Osteocyte (in vitro differentiated cells): Measurements from ENCODE around the gene WNT9A. TPM values are rescaled to one million over a fixed set of nuclear protein-coding genes. Genes with fewer than 3 reads are reported as not detected.

Source experiments
- DNase-seq: peaks from one replicate; pipeline ENCODE4 v3.0.0; 2021; ENCODE audit warnings: mixed read lengths; ENCODE audit not compliant: unreplicated experiment; ENCODE audit errors: extremely low spot score
- H3K27ac Mint-ChIP-seq: one replicate; pipeline ENCODE4 v1.8.0; 2021; ENCODE audit warnings: mild to moderate bottlenecking, mixed read lengths; ENCODE audit not compliant: unreplicated experiment
- H3K27me3 Mint-ChIP-seq: one replicate; pipeline ENCODE4 v1.8.0; 2021; ENCODE audit warnings: mixed read lengths; ENCODE audit not compliant: unreplicated experiment
- H3K36me3 Mint-ChIP-seq: one replicate; pipeline ENCODE4 v1.8.0; 2021; ENCODE audit warnings: mixed read lengths; ENCODE audit not compliant: unreplicated experiment
- H3K4me1 Mint-ChIP-seq: one replicate; pipeline ENCODE4 v1.8.0; 2021; ENCODE audit warnings: mixed read lengths; ENCODE audit not compliant: unreplicated experiment
- H3K4me3 Mint-ChIP-seq: one replicate; pipeline ENCODE4 v1.8.0; 2021; ENCODE audit warnings: mild to moderate bottlenecking, moderate library complexity, mixed read lengths; ENCODE audit not compliant: unreplicated experiment
- H3K9me3 Mint-ChIP-seq: one replicate; pipeline ENCODE4 v1.8.0; 2021; ENCODE audit warnings: mixed read lengths; ENCODE audit not compliant: unreplicated experiment
- total RNA-seq: library from RNA; stranded (reverse); gene quantifications from 2 replicates; pipeline ENCODE4 v1.2.1, GENCODE V29; 2021
- TF ChIP-seq, protein P1 (sequence below): fragments of 200-600 bp; sonication (generic); IDR thresholded peaks from 2 replicates; pipeline ENCODE4 v1.5.0; 2021; ENCODE audit warnings: antibody characterized with exemption, mild to moderate bottlenecking, moderate library complexity

Gene WNT9A
- total RNA-seq, 1 donor from 2014 or later = 4.9 TPM

DNA sequence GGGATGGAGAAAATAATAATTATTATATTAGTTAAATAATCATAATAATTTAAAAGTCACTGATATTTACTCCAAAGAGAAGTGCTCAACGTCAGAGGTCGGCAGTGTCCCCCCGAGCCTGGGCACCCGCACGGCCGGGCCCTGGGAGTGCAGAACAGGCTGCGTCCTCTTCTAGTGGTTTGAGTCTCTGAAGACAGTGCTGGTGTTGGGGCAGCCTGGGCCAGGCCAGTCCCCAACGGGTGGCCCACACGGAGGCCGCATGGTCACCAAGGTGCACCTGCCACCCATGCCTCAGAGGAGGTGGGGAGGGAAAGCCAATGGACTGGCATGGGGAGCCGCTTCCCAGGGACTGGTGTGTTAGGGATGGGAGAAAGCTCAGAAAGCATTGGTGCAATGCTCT, 27.3 kb downstream of the WNT9A start:
- H3K4me1 Mint-ChIP-seq = peaks cover 7% of the 10 kb centered on the region
- TF ChIP-seq, protein P1, sequence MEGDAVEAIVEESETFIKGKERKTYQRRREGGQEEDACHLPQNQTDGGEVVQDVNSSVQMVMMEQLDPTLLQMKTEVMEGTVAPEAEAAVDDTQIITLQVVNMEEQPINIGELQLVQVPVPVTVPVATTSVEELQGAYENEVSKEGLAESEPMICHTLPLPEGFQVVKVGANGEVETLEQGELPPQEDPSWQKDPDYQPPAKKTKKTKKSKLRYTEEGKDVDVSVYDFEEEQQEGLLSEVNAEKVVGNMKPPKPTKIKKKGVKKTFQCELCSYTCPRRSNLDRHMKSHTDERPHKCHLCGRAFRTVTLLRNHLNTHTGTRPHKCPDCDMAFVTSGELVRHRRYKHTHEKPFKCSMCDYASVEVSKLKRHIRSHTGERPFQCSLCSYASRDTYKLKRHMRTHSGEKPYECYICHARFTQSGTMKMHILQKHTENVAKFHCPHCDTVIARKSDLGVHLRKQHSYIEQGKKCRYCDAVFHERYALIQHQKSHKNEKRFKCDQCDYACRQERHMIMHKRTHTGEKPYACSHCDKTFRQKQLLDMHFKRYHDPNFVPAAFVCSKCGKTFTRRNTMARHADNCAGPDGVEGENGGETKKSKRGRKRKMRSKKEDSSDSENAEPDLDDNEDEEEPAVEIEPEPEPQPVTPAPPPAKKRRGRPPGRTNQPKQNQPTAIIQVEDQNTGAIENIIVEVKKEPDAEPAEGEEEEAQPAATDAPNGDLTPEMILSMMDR = no peak
- H3K4me3 Mint-ChIP-seq = no peak overlapping the region
- no peaks in the 10 kb centered on the region for H3K9me3 Mint-ChIP-seq
- no peaks in the 10 kb centered on the region for H3K27me3 Mint-ChIP-seq
- H3K27ac Mint-ChIP-seq = no peak overlapping the region
- H3K36me3 Mint-ChIP-seq = no peaks in the 10 kb centered on the region
- DNase-seq = no peak

DNA sequence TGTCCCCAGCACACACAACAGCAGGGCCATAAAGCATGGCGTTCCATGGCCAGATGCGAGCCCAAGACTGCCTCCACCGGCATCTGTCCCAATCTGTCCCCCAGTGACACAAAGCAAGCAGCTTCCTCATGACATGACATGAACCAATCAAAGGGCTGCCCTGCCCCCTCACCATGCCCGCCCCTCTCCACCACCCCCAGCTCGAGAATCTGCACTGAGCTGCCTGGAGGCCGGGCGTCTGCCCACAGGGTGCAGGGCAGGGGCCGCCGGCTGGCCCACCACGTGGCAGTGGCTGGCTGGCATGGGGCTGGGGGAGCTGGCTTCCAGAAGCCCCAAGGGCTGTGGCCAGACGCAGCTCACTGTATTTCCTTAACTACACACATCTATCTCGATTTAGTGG, 27.8 kb downstream of the WNT9A start:
- no peaks in the 10 kb centered on the region for H3K27me3 Mint-ChIP-seq
- no peak for DNase-seq
- no peaks in the 10 kb centered on the region for H3K36me3 Mint-ChIP-seq
- no peaks in the 10 kb centered on the region for H3K9me3 Mint-ChIP-seq
- H3K27ac Mint-ChIP-seq = no peak overlapping the region
- no peak overlapping the region for H3K4me3 Mint-ChIP-seq
- peaks cover 9% of the 10 kb centered on the region for H3K4me1 Mint-ChIP-seq
- TF ChIP-seq, protein P1 = no peak

DNA sequence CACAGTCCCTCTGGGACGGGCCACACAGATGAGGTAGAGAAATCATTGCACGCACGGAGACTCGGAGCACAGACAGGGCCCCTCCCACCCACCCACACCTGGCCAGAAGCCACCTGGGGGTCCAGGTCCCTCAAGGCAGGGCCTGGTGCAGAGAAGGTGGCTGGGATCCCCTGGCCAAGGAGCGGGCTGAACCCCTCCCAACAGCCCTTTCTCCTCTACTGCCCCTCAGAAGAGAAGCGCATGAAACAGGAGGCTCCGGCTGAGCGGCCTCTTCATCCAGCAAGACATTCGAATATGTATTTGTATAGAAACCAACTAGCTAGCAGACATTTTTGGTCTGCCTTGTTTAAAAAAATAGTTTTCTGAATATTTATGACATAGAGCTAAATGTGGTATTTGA, 29.0 kb downstream of the WNT9A start:
- Mint-ChIP-seq H3K36me3 (no peaks in the 10 kb centered on the region), H3K27me3 (no peaks in the 10 kb centered on the region), H3K9me3 (no peaks in the 10 kb centered on the region), H3K4me1 (peaks cover 17% of the 10 kb centered on the region), H3K27ac (no peak overlapping the region), H3K4me3 (no peak overlapping the region)
- TF ChIP-seq, protein P1 = no peak
- no peak for DNase-seq

DNA sequence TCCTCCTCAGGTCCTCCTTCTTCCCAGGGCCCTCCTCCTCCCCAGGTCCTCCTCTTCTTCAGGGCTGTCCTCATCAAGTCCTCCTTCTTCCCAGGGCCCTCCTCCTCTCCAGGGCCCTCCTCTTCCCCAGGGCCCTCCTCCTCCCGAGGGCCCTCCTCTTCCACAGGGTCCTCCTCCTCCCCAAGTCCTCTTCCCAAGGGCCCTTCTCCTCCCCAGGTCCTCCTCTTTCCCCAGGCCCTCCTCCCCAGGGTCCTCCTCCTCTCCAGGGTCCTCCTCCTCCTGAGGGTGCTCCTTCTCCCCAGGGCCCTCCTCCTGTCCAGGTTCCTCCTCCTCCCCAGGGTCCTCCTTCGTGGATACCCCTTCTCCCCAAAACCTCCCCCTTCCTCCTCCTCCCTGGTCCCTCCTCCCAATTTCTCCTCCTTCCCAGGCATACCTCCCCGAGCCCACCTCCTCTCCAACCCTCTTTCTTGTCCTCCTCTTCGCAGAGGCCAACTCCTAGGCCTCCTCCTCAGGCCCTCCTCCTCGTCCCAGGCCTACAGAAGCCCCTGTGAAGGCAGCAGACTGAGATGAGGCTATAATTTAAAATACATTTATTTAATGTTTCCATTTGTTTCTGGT, 29.5 kb downstream of the WNT9A start:
- no peak overlapping the region for H3K27ac Mint-ChIP-seq
- peaks cover 20% of the 10 kb centered on the region for H3K4me1 Mint-ChIP-seq

DNA sequence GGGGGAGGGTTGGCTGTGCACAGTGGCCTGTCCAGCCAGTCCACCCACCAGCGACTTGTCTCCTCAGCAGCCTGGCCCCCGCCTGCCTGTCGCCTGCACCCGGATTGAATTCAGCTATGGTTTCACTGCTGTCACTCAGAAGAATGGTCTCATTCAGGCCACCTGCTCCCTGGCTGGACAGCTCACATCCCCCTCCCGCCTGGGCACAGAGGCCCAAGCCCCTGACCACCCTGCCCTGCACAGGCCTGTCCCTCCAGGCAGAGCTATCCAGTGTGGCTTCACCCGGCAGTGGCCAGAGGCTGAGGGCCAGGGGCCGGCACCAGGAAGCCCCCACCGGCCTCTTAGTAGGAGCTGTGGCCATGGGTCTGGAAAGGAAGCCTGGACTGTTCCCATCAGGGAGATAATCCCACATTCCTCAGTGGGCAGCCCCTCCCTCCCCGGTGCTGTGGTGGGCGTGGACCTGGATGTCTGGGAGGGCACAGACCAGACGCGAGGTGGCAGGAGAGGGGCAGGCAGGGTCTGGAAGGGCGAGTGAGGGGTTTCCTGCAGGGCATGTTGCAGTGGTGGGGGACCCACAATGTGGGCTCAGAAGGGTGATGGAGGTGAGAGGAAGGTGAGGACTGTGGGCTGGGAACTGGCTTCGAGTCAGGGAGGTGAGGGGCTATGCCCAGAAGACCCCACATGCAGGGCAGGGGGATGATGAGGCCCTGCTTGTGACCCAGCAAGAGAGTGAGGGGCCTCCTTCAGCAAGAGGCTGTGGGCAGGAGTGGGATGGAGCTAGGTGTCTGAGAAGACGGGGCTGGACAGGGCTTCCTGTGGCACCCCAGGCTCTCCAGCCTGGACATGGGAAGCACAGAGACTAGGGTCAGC, 30.4 kb downstream of the WNT9A start:
- H3K9me3 Mint-ChIP-seq = no peaks in the 10 kb centered on the region
- H3K4me3 Mint-ChIP-seq = no peak overlapping the region
- no peak for DNase-seq
- H3K27me3 Mint-ChIP-seq = peaks cover 6% of the 10 kb centered on the region
- H3K4me1 Mint-ChIP-seq = peaks cover 29% of the 10 kb centered on the region
- H3K36me3 Mint-ChIP-seq = no peaks in the 10 kb centered on the region
- TF ChIP-seq, protein P1 = no peak
- H3K27ac Mint-ChIP-seq = no peak overlapping the region

More for the DNA sequence above, 29.5 kb downstream of the WNT9A start:
- Mint-ChIP-seq H3K4me3 (no peak overlapping the region), H3K9me3 (no peaks in the 10 kb centered on the region), H3K36me3 (no peaks in the 10 kb centered on the region), H3K27me3 (no peaks in the 10 kb centered on the region)
- TF ChIP-seq, protein P1 = no peak
- no peak for DNase-seq
